Endothelial cell of umbilical vein (primary cell): ENCODE results near the gene FAM120B. TPM values are rescaled to one million over a fixed set of nuclear protein-coding genes. Genes with fewer than 3 reads are reported as not detected.
"Not testable (repeated sequence)": the region's sequence is repeated elsewhere in the genome, so short reads cannot be mapped to it uniquely, and the experiment has no call there.

Source experiments
- BruUV-seq: library from RNA; stranded (reverse); fragments of 400-500 nt; replicated peaks from 2 replicates; lab custom pipeline; 2021; lab: Mats Ljungman, UMichigan
- CTCF ChIA-PET: fragments of 300-600, 350-600 bp; sonication (Branson Sonifier 250); formaldehyde crosslinking; loops from one replicate; lab custom pipeline; 2021; ENCODE audit warnings: antibody characterized with exemption, inconsistent platforms; lab: Charles Lee
- POLR2A ChIA-PET: fragments of 300-600, 350-600 bp; sonication (Branson Sonifier 250); formaldehyde crosslinking; loops from one replicate; lab custom pipeline; 2021; ENCODE audit warnings: antibody characterized with exemption, inconsistent platforms; lab: Charles Lee
- DNase-seq: peaks from one replicate; pipeline ENCODE4 v3.0.0-alpha.2; 2011; ENCODE audit warnings: low read depth, low spot score
- FAIRE-seq: peaks from 2 replicates; lab custom pipeline; 2011; peaks lifted over from hg19 to GRCh38; lab: Jason Lieb, UNC
- H2AFZ ChIP-seq: 2 replicates; pipeline ENCODE4 v1.6.0; 2012; ENCODE audit warnings: low read depth, low read length, control low read depth, inconsistent platforms
- H3K27ac ChIP-seq: 2 replicates; pipeline ENCODE4 v1.5.1; 2011; ENCODE audit warnings: low read depth, mild to moderate bottlenecking, control low read depth, low read length, moderate library complexity; ENCODE audit not compliant: insufficient read depth
- H3K27me3 ChIP-seq, 2 experiments: 2 replicates each; pipeline versions ENCODE4 v1.6.0 to v1.6.1; 2011; ENCODE audit warnings: low read length in 2 of 2, mixed read lengths in 1 of 2; ENCODE audit not compliant: control insufficient read depth in 2 of 2, insufficient read depth in 2 of 2
- H3K36me3 ChIP-seq, 2 experiments: 2 replicates in 1 of 2; 3 replicates in 1 of 2; pipeline ENCODE4 v1.5.1; 2011; ENCODE audit warnings: low read length in 2 of 2, mild to moderate bottlenecking in 1 of 2, moderate library complexity in 1 of 2; ENCODE audit not compliant: control insufficient read depth in 2 of 2, insufficient read depth in 2 of 2; ENCODE audit errors: extremely low read depth in 1 of 2
- H3K4me1 ChIP-seq: 3 replicates; pipeline ENCODE4 v1.5.1; 2011; ENCODE audit warnings: mild to moderate bottlenecking, low read length; ENCODE audit not compliant: control insufficient read depth, insufficient read depth; ENCODE audit errors: extremely low read depth
- H3K4me2 ChIP-seq: 2 replicates; pipeline ENCODE4 v1.6.1; 2011; ENCODE audit warnings: low read length, control low read depth, mixed read lengths; ENCODE audit not compliant: insufficient read depth
- H3K4me3 ChIP-seq, 3 experiments: fragments of 200-600 bp in 1 of 3; sonication (generic), shearing (Covaris generic) in 1 of 3; replicated peaks in 1 of 3; 2 replicates each; pipeline ENCODE4 v1.5.1; 2011 to 2016; ENCODE audit warnings: control low read depth in 3 of 3, low read length in 3 of 3, mild to moderate bottlenecking in 2 of 3, inconsistent platforms in 1 of 3, low read depth in 1 of 3, moderate library complexity in 1 of 3; ENCODE audit not compliant: insufficient read depth in 1 of 3
- H3K79me2 ChIP-seq: 2 replicates; pipeline ENCODE4 v1.6.0; 2012; ENCODE audit warnings: low read length, inconsistent platforms; ENCODE audit not compliant: control insufficient read depth, insufficient read depth
- H3K9ac ChIP-seq: replicated peaks from 2 replicates; pipeline ENCODE3; 2011; ENCODE audit warnings: low read length, control low read depth; ENCODE audit not compliant: insufficient read depth; ENCODE audit errors: extremely low read depth
- H3K9me1 ChIP-seq: replicated peaks from 3 replicates; pipeline ENCODE4 v1.6.0; 2011; ENCODE audit warnings: mild to moderate bottlenecking, low read length; ENCODE audit not compliant: control insufficient read depth, insufficient read depth; ENCODE audit errors: extremely low read depth
- H3K9me3 ChIP-seq: replicated peaks from 2 replicates; pipeline ENCODE4 v1.5.1; 2012; ENCODE audit warnings: low read length, inconsistent platforms; ENCODE audit not compliant: control insufficient read depth, insufficient read depth
- H4K20me1 ChIP-seq: replicated peaks from 2 replicates; pipeline ENCODE3; 2011; ENCODE audit warnings: mild to moderate bottlenecking, low read length; ENCODE audit not compliant: control insufficient read depth, insufficient read depth; ENCODE audit errors: extremely low read depth
- EZH2 ChIP-seq: IDR thresholded peaks from 2 replicates; pipeline ENCODE4 v1.6.1; 2012; ENCODE audit warnings: borderline replicate concordance, low read depth, mild to moderate bottlenecking, moderate library complexity, low read length, inconsistent platforms; ENCODE audit not compliant: severe bottlenecking
- FOS ChIP-seq: IDR thresholded peaks from 2 replicates; pipeline ENCODE4 v1.6.1; 2011; ENCODE audit warnings: mild to moderate bottlenecking, low read length, moderate library complexity, borderline replicate concordance; ENCODE audit not compliant: insufficient read depth
- GATA2 ChIP-seq: IDR thresholded peaks from 2 replicates; pipeline ENCODE4 v1.7.0; 2011; ENCODE audit warnings: low read depth, mild to moderate bottlenecking, moderate library complexity, mixed read lengths, low read length; ENCODE audit not compliant: insufficient read length, insufficient read depth
- JUN ChIP-seq: IDR thresholded peaks from 2 replicates; pipeline ENCODE4 v1.6.1; 2011; ENCODE audit warnings: borderline replicate concordance, low read depth; ENCODE audit not compliant: insufficient read length, insufficient read depth
- MYC ChIP-seq: IDR thresholded peaks from one replicate; pipeline ENCODE4 v1.6.1; 2011; ENCODE audit warnings: mild to moderate bottlenecking, low read depth, low read length
- POLR2A ChIP-seq: IDR thresholded peaks from 2 replicates; pipeline ENCODE4 v1.6.1; 2012; ENCODE audit warnings: low read depth, mild to moderate bottlenecking, control low read depth, low read length
- POLR2AphosphoS5 ChIP-seq: IDR thresholded peaks from 2 replicates; pipeline ENCODE4 v1.6.1; 2012; ENCODE audit warnings: low read depth, mild to moderate bottlenecking, control low read depth, low read length, moderate library complexity; ENCODE audit not compliant: insufficient read depth
- dilution Hi-C: fragments of 300-500 bp; cut with MboI; formaldehyde crosslinking; loops from one replicate; pipeline ENCODE4 v1.15.0; 2019; ENCODE audit warnings: low sequenced_read_pairs; ENCODE audit not compliant: extremely low pct_ligation_motif_present
- intact Hi-C: fragments of 100-400 bp; cut with micrococcal nuclease; formaldehyde crosslinking; loops from one replicate; pipeline ENCODE4 v1.10.0; 2022
- polyA plus RNA-seq, 4 experiments: library from polyadenylated mRNA; depleted of rRNA in 3 of 4; stranded (reverse) in 3 of 4; unstranded in 1 of 4; fragments of >200 nt; gene quantifications; 2 replicates each; pipeline versions ENCODE4 v1.2.1 to v1.2.3, GENCODE V29; 2011 to 2012; ENCODE audit warnings: missing spikeins in 1 of 4
- total RNA-seq: library from RNA; stranded (reverse); gene quantifications from 2 replicates; pipeline ENCODE4 v1.2.3, GENCODE V29; 2021
- TF ChIP-seq, protein P1 (sequence below): IDR thresholded peaks from 2 replicates; pipeline ENCODE4 v1.6.1; 2011; ENCODE audit not compliant: insufficient read depth, insufficient read length
- TF ChIP-seq, protein P2 (sequence below), 2 donors: IDR thresholded peaks; 1 replicate in 1 of 2; 2 replicates in 1 of 2; pipeline ENCODE4 v1.5.1; 2011; ENCODE audit warnings: low read length in 2 of 2, mild to moderate bottlenecking in 2 of 2, moderate library complexity in 2 of 2, control low read depth in 1 of 2, inconsistent platforms in 1 of 2, low read depth in 1 of 2; ENCODE audit not compliant: insufficient read depth in 1 of 2; ENCODE audit errors: extremely low read depth in 1 of 2

The FAM120B gene
- total and polyA plus RNA-seq, 2 donors (not counting 3 experiments of a cell fraction or from before 2014, with no cell fraction given), result 10.8 to 28.2 TPM

DNA sequence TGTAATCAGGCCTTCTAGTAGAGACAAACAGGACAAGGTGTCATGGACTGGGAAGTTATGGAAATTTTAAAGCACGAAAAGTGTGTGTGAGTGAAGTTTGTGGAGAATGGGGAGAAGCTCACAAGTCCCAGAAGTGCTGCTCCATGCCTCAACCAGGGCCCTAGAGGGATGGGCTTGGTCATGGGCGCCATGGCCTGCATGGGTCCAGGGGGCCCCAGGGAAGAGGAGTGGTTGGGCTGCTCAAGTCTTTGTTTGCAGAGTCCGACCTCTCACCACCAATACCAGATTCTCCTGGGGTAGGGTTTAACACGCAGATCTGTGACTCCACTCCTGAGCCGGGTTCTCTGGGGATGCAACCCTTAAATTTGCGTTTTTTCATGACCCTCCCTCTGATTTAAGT is 88.4 kb downstream of the FAM120B start:
- no TSS peak for BruUV-seq
- no peaks in the 10 kb centered on the region for H3K9me1 ChIP-seq
- intact Hi-C loops, result no loop called here

DNA sequence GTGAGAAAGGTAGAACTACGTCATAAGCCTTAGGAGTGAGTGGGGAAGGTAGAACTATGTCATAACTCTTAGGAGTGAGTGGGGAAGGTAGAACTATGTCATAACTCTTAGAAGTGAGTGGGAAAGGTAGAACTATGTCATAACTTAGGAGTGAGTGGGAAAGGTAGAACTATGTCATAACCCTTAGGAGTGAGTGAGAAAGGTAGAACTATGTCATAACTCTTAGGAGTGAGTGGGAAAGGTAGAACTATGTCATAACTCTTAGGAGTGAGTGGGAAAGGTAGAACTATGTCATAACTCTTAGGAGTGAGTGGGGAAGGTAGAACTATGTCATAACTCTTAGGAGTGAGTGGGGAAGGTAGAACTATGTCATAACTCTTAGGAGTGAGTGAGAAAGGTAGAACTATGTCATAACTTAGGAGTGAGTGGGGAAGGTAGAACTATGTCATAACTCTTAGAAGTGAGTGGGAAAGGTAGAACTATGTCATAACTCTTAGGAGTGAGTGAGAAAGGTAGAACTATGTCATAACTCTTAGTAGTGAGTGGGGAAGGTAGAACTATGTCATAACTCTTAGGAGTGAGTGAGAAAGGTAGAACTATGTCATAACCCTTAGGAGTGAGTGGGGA is 92.3 kb downstream of the FAM120B start:
- H3K9me3 ChIP-seq, FAIRE-seq, intact Hi-C loops, H3K79me2 ChIP-seq, H4K20me1 ChIP-seq, DNase-seq, H3K4me3 ChIP-seq, H3K27ac ChIP-seq, dilution Hi-C loops, H3K4me2 ChIP-seq, H2AFZ ChIP-seq, H3K27me3 ChIP-seq, H3K9me1 ChIP-seq, H3K9ac ChIP-seq, CTCF ChIA-PET, POLR2A ChIA-PET, H3K4me1 ChIP-seq, BruUV-seq: not testable (repeated sequence)
- peaks cover 9 to 23% of the 10 kb centered on the region in 2 experiments for H3K36me3 ChIP-seq

More for the DNA sequence above, 88.4 kb downstream of the FAM120B start:
- H3K4me3 ChIP-seq, result no peak overlapping the region
- H2AFZ ChIP-seq, result no peak overlapping the region
- H3K79me2 ChIP-seq, result no peaks in the 10 kb centered on the region
- dilution Hi-C loops, result no loop called here
- peaks cover under 1% of the 10 kb centered on the region for H3K4me1 ChIP-seq
- H3K27ac ChIP-seq, result no peak overlapping the region
- no peak for FAIRE-seq
- no peak overlapping the region for H3K9ac ChIP-seq
- H3K36me3 ChIP-seq, result peaks cover 9 to 23% of the 10 kb centered on the region in 2 experiments
- POLR2A ChIA-PET, result no interaction called here
- no peaks in the 10 kb centered on the region for H4K20me1 ChIP-seq
- no peak overlapping the region for H3K4me2 ChIP-seq
- H3K9me3 ChIP-seq, result no peaks in the 10 kb centered on the region
- no peak for TF ChIP-seq JUN
- no peak for TF ChIP-seq POLR2AphosphoS5
- TF ChIP-seq, protein P1, sequence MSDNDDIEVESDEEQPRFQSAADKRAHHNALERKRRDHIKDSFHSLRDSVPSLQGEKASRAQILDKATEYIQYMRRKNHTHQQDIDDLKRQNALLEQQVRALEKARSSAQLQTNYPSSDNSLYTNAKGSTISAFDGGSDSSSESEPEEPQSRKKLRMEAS, result no peak
- TF ChIP-seq FOS, result no peak
- TF ChIP-seq POLR2A, result no peak
- no peak for TF ChIP-seq MYC
- TF ChIP-seq GATA2, result no peak
- TF ChIP-seq, protein P2, sequence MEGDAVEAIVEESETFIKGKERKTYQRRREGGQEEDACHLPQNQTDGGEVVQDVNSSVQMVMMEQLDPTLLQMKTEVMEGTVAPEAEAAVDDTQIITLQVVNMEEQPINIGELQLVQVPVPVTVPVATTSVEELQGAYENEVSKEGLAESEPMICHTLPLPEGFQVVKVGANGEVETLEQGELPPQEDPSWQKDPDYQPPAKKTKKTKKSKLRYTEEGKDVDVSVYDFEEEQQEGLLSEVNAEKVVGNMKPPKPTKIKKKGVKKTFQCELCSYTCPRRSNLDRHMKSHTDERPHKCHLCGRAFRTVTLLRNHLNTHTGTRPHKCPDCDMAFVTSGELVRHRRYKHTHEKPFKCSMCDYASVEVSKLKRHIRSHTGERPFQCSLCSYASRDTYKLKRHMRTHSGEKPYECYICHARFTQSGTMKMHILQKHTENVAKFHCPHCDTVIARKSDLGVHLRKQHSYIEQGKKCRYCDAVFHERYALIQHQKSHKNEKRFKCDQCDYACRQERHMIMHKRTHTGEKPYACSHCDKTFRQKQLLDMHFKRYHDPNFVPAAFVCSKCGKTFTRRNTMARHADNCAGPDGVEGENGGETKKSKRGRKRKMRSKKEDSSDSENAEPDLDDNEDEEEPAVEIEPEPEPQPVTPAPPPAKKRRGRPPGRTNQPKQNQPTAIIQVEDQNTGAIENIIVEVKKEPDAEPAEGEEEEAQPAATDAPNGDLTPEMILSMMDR (IDR thresholded peaks at IDR 0.05; ENCODE audit: extremely low read depth in 1 of 2, insufficient read depth in 1 of 2, low read depth in 1 of 2, low read length in 2 of 2), result no peak
- no peak for TF ChIP-seq EZH2
- no peaks in the 10 kb centered on the region for H3K27me3 ChIP-seq
- CTCF ChIA-PET, result interaction anchor here (1.0 kb wide), 1 partner anchor 10 kb away, joined by 3 read pairs; no protein-coding TSS in a partner anchor
- DNase-seq, result no peak
